SK-N-MC (cell line): ENCODE results near the gene TMEM190.

Experiments
- DNase-seq: peaks from one replicate; pipeline ENCODE4 v3.0.0-alpha.2; 2011; ENCODE audit warnings: low read depth, low spot score
- H3K27ac ChIP-seq: fragments of 200-600 bp; sonication (generic); 2 replicates; pipeline ENCODE4 v1.5.1; 2016; ENCODE audit warnings: mixed run types
- H3K36me3 ChIP-seq: fragments of 200-600 bp; sonication (generic); 2 replicates; pipeline ENCODE4 v1.6.1; 2017; ENCODE audit warnings: antibody characterized with exemption, low read length, mixed read lengths; ENCODE audit not compliant: insufficient read depth
- H3K4me3 ChIP-seq: fragments of 200-600 bp; sonication (generic); 2 replicates; pipeline ENCODE4 v1.5.1; 2016
- H3K9ac ChIP-seq: fragments of 200-600 bp; sonication (generic); 2 replicates; pipeline ENCODE4 v1.8.0; 2017; ENCODE audit warnings: mixed run types, mixed read lengths; ENCODE audit not compliant: insufficient read length
- H3K9me3 ChIP-seq: fragments of 200-600 bp; sonication (generic); 2 replicates; pipeline ENCODE4 v1.6.1; 2017; ENCODE audit warnings: low read depth, mild to moderate bottlenecking, antibody characterized with exemption, low read length, moderate library complexity, mixed read lengths
- EZH2 ChIP-seq: fragments of 200-600 bp; sonication (generic); IDR thresholded peaks from one replicate; pipeline ENCODE4 v1.6.1; 2017; ENCODE audit warnings: antibody characterized with exemption
- FOXP2 ChIP-seq: optimal IDR thresholded peaks from 2 replicates; pipeline ENCODE3; 2011; ENCODE audit warnings: mild to moderate bottlenecking, moderate library complexity; ENCODE audit not compliant: insufficient read depth; ENCODE audit errors: extremely low read length, control extremely low read depth
- POLR2AphosphoS5 ChIP-seq: IDR thresholded peaks from 2 replicates; pipeline ENCODE4 v1.6.1; 2012; ENCODE audit warnings: mild to moderate bottlenecking, low read depth, low read length, borderline replicate concordance

TMEM190 gene

DNA sequence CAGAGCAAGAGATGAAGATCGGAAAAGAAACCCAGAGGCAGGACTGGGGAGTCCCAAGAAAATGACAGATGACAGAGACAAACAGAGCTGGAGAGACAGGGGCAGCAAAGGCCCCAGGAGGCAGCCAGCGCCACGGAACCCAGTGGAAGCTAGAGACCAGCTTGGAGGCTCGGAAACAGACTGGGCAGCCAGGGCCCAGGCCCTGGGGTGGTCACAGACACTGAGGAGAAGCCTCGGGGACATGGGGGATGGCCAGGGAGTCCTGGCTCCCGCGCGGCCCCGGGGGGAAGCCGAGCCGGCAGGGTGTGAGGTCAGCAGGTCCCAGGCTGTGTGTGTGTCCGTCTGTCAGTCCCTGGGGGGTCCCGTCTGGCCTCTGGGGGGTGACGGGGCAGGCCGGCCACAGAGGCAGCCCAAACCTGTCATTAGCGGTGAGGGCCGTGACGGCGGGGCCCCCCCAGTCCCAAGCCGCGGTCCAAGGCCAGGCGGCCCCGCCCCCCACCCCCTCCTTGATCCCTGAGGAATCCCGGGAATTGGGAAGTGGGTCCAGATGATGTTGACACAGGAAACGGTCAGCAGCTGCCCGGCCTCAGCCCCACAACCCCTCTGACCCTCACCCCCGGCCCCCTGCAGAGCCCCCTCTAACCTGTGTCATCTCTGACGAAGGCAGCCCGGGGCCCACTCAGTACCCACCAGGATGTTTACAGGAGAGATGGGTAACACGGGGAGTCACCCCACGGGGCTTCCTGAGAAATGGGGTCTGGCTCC, 2.5 kb upstream of the TMEM190 start:
- TF ChIP-seq EZH2 (no peak), POLR2AphosphoS5 (no peak), FOXP2 (no peak)
- Histone ChIP-seq H3K27ac (no peak overlapping the region), H3K4me3 (no peak overlapping the region), H3K36me3 (no peaks in the 10 kb centered on the region), H3K9me3 (no peaks in the 10 kb centered on the region), H3K9ac (no peak overlapping the region)
- DNase-seq = no peak

- TF ChIP-seq EZH2 (no peak), POLR2AphosphoS5 (no peak), FOXP2 (no peak)
- no peak overlapping the region for H3K4me3 ChIP-seq
- H3K36me3 ChIP-seq = no peaks in the 10 kb centered on the region
- H3K9me3 ChIP-seq = no peaks in the 10 kb centered on the region
- no peak overlapping the region for H3K27ac ChIP-seq
- DNase-seq = no peak
- no peak overlapping the region for H3K9ac ChIP-seq
Measured at GRCh38 chr19:55377356-55378131, 918 bp downstream of the TMEM190 start.

DNA sequence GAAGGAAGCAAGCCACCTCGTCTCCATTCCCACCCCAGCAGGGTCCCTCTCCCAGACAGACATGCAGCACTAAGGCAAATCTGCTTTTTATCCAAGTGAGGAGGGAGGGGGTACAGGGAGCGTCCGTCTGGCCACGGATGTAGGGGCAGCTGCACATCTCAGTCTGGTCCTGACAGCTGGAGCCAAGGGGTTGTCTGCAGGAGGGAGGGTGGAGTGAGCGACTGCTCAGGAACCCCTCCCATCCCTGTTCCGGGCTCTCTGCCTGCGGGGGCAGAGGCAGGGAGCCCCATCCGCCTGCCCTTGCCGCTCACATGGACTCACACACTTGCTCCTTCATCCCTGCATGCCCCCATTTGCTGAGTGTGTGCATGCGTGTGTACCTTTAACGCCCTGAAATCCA, 2.5 kb downstream of the TMEM190 start:
- no peak for DNase-seq
- Histone ChIP-seq H3K4me3 (no peak overlapping the region), H3K27ac (no peak overlapping the region), H3K9me3 (no peaks in the 10 kb centered on the region), H3K9ac (no peak overlapping the region), H3K36me3 (no peaks in the 10 kb centered on the region)
- TF ChIP-seq EZH2 = no peak
- TF ChIP-seq POLR2AphosphoS5 = no peak
- no peak for TF ChIP-seq FOXP2

- Histone ChIP-seq H3K9ac (no peak overlapping the region), H3K36me3 (peaks cover 7% of the 10 kb centered on the region), H3K9me3 (no peaks in the 10 kb centered on the region), H3K4me3 (no peak overlapping the region), H3K27ac (no peak overlapping the region)
- DNase-seq = no peak
- TF ChIP-seq POLR2AphosphoS5 (no peak), FOXP2 (no peak), EZH2 (no peak)
Measured at GRCh38 chr19:55382013-55382412, 5.4 kb downstream of the TMEM190 start.

DNA sequence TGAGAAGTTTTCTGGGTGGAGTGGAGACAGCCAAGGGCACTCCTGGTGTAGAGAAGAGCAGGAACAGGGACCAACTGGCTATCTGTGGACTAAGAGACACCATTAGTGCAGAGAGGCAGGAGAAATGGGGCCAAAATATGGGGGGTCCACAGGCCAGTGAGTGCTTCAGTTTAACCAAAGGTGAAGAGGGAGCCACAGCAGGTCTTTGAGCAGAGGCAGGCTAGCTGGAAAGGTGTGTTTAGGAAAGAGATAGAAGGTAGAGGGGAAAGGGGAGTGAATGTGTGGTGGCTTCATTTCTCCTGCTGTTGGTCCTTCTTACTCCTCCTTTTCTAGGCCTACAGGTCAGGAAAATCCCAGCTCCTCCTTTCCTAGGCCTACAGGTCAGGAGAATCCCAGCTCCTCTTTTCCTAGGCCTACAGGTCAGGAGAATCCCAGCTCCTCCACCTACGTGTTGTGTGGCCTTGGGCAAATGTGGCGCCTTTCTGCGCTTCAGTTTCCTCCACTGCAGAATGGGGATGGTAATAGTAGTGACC, 6.0 kb downstream of the TMEM190 start:
- H3K36me3 ChIP-seq = peaks cover 13% of the 10 kb centered on the region
- no peak for DNase-seq
- TF ChIP-seq FOXP2 = no peak
- no peak for TF ChIP-seq EZH2
- no peaks in the 10 kb centered on the region for H3K9me3 ChIP-seq
- H3K27ac ChIP-seq = no peak overlapping the region
- no peak overlapping the region for H3K9ac ChIP-seq
- no peak overlapping the region for H3K4me3 ChIP-seq

DNA sequence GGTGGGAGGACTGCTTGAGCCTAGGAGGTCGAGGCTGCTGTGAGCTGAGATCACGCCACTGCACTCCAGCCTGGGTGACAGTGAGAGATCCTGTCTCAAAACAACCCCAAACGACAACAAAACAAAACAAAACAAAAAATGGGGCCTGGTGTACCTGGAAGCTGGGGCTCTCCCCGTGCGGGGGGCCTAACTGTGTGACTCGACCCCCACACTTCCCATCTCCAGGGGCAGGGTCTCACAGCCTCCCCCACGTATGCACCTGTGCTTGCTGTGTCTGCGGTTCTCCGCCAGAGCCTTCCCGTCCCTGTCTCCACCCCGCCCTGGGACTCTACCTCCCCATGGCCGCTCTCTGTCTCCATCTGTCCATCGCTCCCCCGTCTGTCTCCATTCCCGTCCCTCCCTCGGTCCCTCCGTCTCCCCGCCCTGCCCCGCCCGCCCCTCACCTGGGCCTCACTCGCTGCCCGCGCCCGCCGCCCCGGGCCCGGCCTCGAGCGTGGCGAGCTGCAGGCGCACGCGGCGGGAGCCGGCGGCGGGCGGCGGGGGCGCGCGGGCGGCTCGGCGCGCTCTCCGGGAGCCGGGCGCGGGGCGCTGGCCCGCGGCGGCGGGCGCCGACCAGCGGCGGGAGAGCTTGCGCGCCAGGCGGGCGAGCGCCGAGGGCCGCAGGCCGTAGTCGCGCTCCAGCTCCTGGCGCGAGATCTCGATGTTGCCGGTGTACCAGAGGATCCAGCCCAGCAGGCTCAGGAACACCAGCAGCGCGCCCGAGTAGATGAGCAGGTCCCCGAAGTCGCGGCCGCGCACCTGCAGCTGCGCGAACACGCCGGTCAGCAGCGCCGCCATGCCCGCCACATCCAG, 6.9 kb downstream of the TMEM190 start:
- DNase-seq = no peak
- Histone ChIP-seq H3K4me3 (no peak overlapping the region), H3K9me3 (no peaks in the 10 kb centered on the region), H3K36me3 (peaks cover 22% of the 10 kb centered on the region), H3K27ac (no peak overlapping the region), H3K9ac (no peak overlapping the region)
- no peak for TF ChIP-seq POLR2AphosphoS5
- TF ChIP-seq EZH2 = no peak
- TF ChIP-seq FOXP2 = no peak

- DNase-seq = no peak
Measured at GRCh38 chr19:55384131-55384919, 7.7 kb downstream of the TMEM190 start, which contains the start of gene TMEM238. TSS of gene TMEM238 (minus strand) at chr19:55384292. CDS start at chr19:55384259, 33 bp downstream.

More at GRCh38 chr19:55384131-55384919, 7.7 kb downstream of the TMEM190 start, which contains the start of gene TMEM238:
- peak within 1 kb of the TSS; percentile 94 for H3K27ac ChIP-seq
- no peaks in the 10 kb centered on the region for H3K9me3 ChIP-seq
- TF ChIP-seq FOXP2 (no peak), EZH2 (no peak), POLR2AphosphoS5 (no peak)
- H3K9ac ChIP-seq = peak within 1 kb of the TSS; percentile 91
- peak within 1 kb of the TSS; percentile 91 for H3K4me3 ChIP-seq
- H3K36me3 ChIP-seq = peaks cover 30% of the 10 kb centered on the region
